ENCODE data around the gene RERE. TPM values are rescaled to one million over a fixed set of nuclear protein-coding genes. Genes with fewer than 3 reads are reported as not detected.

RERE gene
- polyA plus RNA-seq, 1 experiment = 14.3 TPM

DNA sequence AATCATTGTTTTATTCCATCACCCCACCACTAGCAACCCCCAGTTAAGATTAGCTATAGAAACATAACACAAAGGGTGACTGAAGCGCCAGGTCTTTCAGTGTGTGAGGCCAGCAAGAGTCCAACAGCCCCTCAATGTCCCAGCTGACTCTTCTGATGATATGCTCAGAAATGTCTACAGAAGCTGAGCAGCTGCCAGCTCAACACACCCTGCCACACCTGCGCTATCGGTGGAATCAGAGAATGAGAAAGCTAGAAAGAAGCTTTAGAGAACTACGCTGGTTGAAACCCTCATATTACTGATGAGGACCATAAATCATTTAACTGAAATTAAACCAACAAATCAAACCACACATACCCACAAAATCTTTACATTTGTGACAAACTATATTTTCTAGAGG, 383.3 kb downstream of the RERE start:
- H3K9me3 ChIP-seq (ENCODE audit: control insufficient read depth, insufficient read depth, low read length) = no peaks in the 10 kb centered on the region
- H3K27ac ChIP-seq (ENCODE audit: low read depth, low read length) = no peak overlapping the region
- DNase-seq (ENCODE audit: low read depth, low spot score) = no peak
- TF ChIP-seq, protein P1, sequence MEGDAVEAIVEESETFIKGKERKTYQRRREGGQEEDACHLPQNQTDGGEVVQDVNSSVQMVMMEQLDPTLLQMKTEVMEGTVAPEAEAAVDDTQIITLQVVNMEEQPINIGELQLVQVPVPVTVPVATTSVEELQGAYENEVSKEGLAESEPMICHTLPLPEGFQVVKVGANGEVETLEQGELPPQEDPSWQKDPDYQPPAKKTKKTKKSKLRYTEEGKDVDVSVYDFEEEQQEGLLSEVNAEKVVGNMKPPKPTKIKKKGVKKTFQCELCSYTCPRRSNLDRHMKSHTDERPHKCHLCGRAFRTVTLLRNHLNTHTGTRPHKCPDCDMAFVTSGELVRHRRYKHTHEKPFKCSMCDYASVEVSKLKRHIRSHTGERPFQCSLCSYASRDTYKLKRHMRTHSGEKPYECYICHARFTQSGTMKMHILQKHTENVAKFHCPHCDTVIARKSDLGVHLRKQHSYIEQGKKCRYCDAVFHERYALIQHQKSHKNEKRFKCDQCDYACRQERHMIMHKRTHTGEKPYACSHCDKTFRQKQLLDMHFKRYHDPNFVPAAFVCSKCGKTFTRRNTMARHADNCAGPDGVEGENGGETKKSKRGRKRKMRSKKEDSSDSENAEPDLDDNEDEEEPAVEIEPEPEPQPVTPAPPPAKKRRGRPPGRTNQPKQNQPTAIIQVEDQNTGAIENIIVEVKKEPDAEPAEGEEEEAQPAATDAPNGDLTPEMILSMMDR (IDR thresholded peaks at IDR 0.05; ENCODE audit: low read depth, low read length) = no peak
- POLR2A ChIA-PET = no interaction called here
- H3K4me3 ChIP-seq (ENCODE audit: low read depth, low read length) = no peak overlapping the region
- no peaks in the 10 kb centered on the region for H3K27me3 ChIP-seq (ENCODE audit: control insufficient read depth, insufficient read depth, low read length)
- CTCF ChIA-PET = no interaction called here

DNA sequence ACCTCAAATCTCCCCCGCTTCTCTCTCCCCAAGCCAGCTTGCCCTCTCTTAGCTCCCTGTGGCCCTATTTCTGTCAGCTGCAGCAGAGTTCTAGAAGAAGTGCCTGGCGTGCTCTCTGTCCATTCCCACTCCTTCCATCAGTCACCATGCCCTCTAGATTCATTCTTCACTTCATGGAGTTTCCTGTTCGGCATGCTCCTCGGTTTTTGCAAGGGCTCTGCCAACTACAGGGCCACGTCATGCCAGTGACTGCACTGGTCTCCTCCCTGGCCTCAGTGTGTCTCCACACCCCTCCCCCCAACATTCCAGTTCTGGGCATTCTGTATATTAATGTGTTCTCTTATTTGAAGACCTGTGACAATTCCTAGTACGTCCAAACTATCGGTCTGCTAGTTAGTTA, 385.7 kb downstream of the RERE start:
- TF ChIP-seq, protein P1 (IDR thresholded peaks at IDR 0.05; ENCODE audit: low read depth, low read length) = no peak
- POLR2A ChIA-PET = no interaction called here
- no peaks in the 10 kb centered on the region for H3K27me3 ChIP-seq (ENCODE audit: control insufficient read depth, insufficient read depth, low read length)
- no peak overlapping the region for H3K4me3 ChIP-seq (ENCODE audit: low read depth, low read length)
- CTCF ChIA-PET = interaction anchor here (1.3 to 1.6 kb wide), 2 partner anchors 8 to 23 kb away, joined by 4 to 7 read pairs; no protein-coding TSS in a partner anchor
- no peak for DNase-seq (ENCODE audit: low read depth, low spot score)
- no peaks in the 10 kb centered on the region for H3K9me3 ChIP-seq (ENCODE audit: control insufficient read depth, insufficient read depth, low read length)
- H3K27ac ChIP-seq (ENCODE audit: low read depth, low read length) = no peak overlapping the region

DNA sequence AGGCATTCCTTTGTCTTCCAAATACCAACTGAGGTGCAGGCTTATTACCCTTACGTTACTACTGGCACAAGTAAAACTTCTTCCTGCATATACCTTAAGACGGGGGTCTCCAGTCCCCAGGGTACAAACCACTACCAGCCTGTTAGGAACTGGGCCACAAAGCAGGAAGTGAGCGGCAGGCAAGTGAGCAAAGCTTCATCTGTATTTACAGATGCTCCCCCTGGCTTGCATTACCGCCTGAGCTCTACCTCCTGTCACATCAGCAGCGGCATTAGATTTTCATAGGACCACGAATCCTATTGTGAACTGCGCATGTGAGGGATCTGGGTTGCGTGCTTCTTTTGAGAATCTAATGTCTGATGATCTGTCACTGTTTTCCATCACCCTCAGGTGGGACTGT, 386.4 kb downstream of the RERE start:
- no peaks in the 10 kb centered on the region for H3K27me3 ChIP-seq (ENCODE audit: control insufficient read depth, insufficient read depth, low read length)
- H3K27ac ChIP-seq (ENCODE audit: low read depth, low read length) = no peak overlapping the region
- POLR2A ChIA-PET = no interaction called here
- H3K4me3 ChIP-seq (ENCODE audit: low read depth, low read length) = no peak overlapping the region
- no peak for DNase-seq (ENCODE audit: low read depth, low spot score)
- TF ChIP-seq, protein P1 (IDR thresholded peaks at IDR 0.05; ENCODE audit: low read depth, low read length) = no peak
- CTCF ChIA-PET = interaction anchor here (1.3 to 1.6 kb wide), 2 partner anchors 9 to 22 kb away, joined by 4 to 7 read pairs; no protein-coding TSS in a partner anchor
- no peaks in the 10 kb centered on the region for H3K9me3 ChIP-seq (ENCODE audit: control insufficient read depth, insufficient read depth, low read length)

DNA sequence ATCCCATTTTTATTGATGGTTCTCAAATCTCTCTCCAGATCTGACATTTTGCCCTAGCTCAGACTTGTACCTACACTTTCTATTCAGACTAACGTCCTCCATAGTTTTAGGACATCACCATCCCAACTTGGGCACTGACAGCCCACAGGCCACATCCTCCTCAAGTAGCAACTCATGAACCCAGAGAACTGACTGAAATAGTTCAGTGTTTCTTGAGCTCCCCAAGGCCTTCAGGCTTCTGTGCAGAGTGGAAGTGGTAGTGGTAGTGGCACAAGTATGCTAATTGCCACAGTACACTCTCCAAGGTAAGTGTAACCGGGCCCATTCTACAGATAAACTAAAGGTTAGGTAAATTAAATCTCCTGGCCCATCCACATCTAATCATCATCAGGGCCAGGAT, 387.0 kb downstream of the RERE start:
- Histone ChIP-seq H3K27ac (ENCODE audit: low read depth, low read length) (no peak overlapping the region), H3K27me3 (ENCODE audit: control insufficient read depth, insufficient read depth, low read length) (no peaks in the 10 kb centered on the region), H3K9me3 (ENCODE audit: control insufficient read depth, insufficient read depth, low read length) (no peaks in the 10 kb centered on the region), H3K4me3 (ENCODE audit: low read depth, low read length) (no peak overlapping the region)
- ChIA-PET POLR2A (no interaction called here), CTCF (interaction anchor here (1.3 to 1.6 kb wide), 2 partner anchors 9 to 21 kb away, joined by 4 to 7 read pairs; no protein-coding TSS in a partner anchor)
- no peak for DNase-seq (ENCODE audit: low read depth, low spot score)
- TF ChIP-seq, protein P1 (IDR thresholded peaks at IDR 0.05; ENCODE audit: low read depth, low read length) = no peak

DNA sequence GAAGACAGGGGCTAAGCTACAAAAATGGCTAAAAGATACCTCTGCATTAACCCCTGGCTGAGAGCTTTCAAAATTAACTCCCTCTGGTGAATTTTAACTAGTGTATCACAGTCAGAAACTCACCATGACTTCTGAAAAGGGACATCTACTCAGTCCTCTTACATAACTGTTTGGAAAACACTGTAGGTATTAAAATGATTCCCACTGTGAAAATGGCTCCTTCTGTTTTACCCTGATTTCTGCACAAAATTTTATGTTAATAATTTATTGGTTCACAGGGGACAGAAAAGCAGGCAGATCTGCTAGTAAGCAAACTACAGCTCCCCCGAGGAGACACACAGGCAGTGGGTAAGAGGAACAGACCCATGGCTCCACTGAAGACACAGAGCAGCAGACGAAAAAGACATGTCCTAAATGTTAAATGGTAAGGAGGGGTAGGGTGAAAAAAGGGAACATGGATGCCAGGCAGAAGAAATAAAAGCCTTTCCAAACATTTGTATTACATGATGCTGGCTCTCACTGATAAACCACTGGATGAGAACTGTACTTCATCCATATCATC, 387.8 kb downstream of the RERE start:
- ChIA-PET CTCF (interaction anchor here (1.3 kb wide), 1 partner anchor 419 kb away, joined by 4 read pairs; no protein-coding TSS in a partner anchor), POLR2A (no interaction called here)
- Histone ChIP-seq H3K9me3 (ENCODE audit: control insufficient read depth, insufficient read depth, low read length) (no peaks in the 10 kb centered on the region), H3K27ac (ENCODE audit: low read depth, low read length) (no peak overlapping the region), H3K27me3 (ENCODE audit: control insufficient read depth, insufficient read depth, low read length) (no peaks in the 10 kb centered on the region), H3K4me3 (ENCODE audit: low read depth, low read length) (no peak overlapping the region)
- DNase-seq (ENCODE audit: low read depth, low spot score) = no peak
- TF ChIP-seq, protein P1 (IDR thresholded peaks at IDR 0.05; ENCODE audit: low read depth, low read length) = no peak

All from AG04450 (cell line).